HUES6 (cell line): ENCODE measurements around the gene AVPI1.

Experiments used
- H3K27ac ChIP-seq: 2 replicates; pipeline ENCODE4 v1.7.0; 2013; ENCODE audit warnings: low read depth, mild to moderate bottlenecking, low read length, inconsistent platforms
- H3K27me3 ChIP-seq: 2 replicates; pipeline ENCODE4 v1.6.1; 2013; ENCODE audit warnings: low read length; ENCODE audit not compliant: control insufficient read depth, insufficient read depth
- H3K36me3 ChIP-seq: 2 replicates; pipeline ENCODE4 v1.6.1; 2013; ENCODE audit warnings: low read length; ENCODE audit not compliant: control insufficient read depth, insufficient read depth
- H3K4me1 ChIP-seq: 2 replicates; pipeline ENCODE4 v1.6.1; 2013; ENCODE audit warnings: low read length; ENCODE audit not compliant: control insufficient read depth, insufficient read depth
- H3K4me3 ChIP-seq: 2 replicates; pipeline ENCODE4 v1.5.1; 2013; ENCODE audit warnings: low read depth, low read length
- H3K9ac ChIP-seq: one replicate; pipeline ENCODE4 v1.6.1; 2013; ENCODE audit warnings: mild to moderate bottlenecking, low read length
- H3K9me3 ChIP-seq: 2 replicates; pipeline ENCODE4 v1.6.1; 2013; ENCODE audit warnings: low read depth, low read length; ENCODE audit not compliant: control insufficient read depth, insufficient read depth

The AVPI1 gene

GRCh38 chr10:97676770-97677581 lies 10.1 kb downstream of the AVPI1 start:
- H3K27ac ChIP-seq = no peak overlapping the region
- no peak overlapping the region for H3K4me3 ChIP-seq
- H3K9ac ChIP-seq = no peak overlapping the region
- H3K9me3 ChIP-seq = no peaks in the 10 kb centered on the region
- H3K27me3 ChIP-seq = no peaks in the 10 kb centered on the region
- H3K4me1 ChIP-seq = no peaks in the 10 kb centered on the region
- H3K36me3 ChIP-seq = peaks cover 51% of the 10 kb centered on the region

GRCh38 chr10:97675222-97675621 lies 11.8 kb downstream of the AVPI1 start:
- no peaks in the 10 kb centered on the region for H3K27me3 ChIP-seq
- peaks cover 61% of the 10 kb centered on the region for H3K36me3 ChIP-seq
- no peak overlapping the region for H3K9ac ChIP-seq
- H3K9me3 ChIP-seq = no peaks in the 10 kb centered on the region
- H3K4me1 ChIP-seq = no peaks in the 10 kb centered on the region
- H3K4me3 ChIP-seq = no peak overlapping the region
- H3K27ac ChIP-seq = no peak overlapping the region

GRCh38 chr10:97673736-97674525 lies 13.1 kb downstream of the AVPI1 start:
- H3K9me3 ChIP-seq = no peaks in the 10 kb centered on the region
- no peaks in the 10 kb centered on the region for H3K4me1 ChIP-seq
- H3K27me3 ChIP-seq = no peaks in the 10 kb centered on the region
- H3K27ac ChIP-seq = no peak overlapping the region
- H3K36me3 ChIP-seq = peaks cover 68% of the 10 kb centered on the region
- H3K9ac ChIP-seq = no peak overlapping the region
- no peak overlapping the region for H3K4me3 ChIP-seq

- no peak overlapping the region for H3K4me3 ChIP-seq
- H3K9ac ChIP-seq = no peak overlapping the region
- no peak overlapping the region for H3K27ac ChIP-seq
- no peaks in the 10 kb centered on the region for H3K4me1 ChIP-seq
- H3K36me3 ChIP-seq = peaks cover 69% of the 10 kb centered on the region
- no peaks in the 10 kb centered on the region for H3K27me3 ChIP-seq
- H3K9me3 ChIP-seq = no peaks in the 10 kb centered on the region
Observed at GRCh38 chr10:97669571-97669970, 17.5 kb downstream of the AVPI1 start.

GRCh38 chr10:97667463-97667862 lies 19.6 kb downstream of the AVPI1 start:
- H3K9me3 ChIP-seq = no peaks in the 10 kb centered on the region
- no peaks in the 10 kb centered on the region for H3K4me1 ChIP-seq
- no peaks in the 10 kb centered on the region for H3K27me3 ChIP-seq
- H3K36me3 ChIP-seq = peaks cover 72% of the 10 kb centered on the region
- H3K4me3 ChIP-seq = no peak overlapping the region
- no peak overlapping the region for H3K9ac ChIP-seq
- H3K27ac ChIP-seq = no peak overlapping the region

GRCh38 chr10:97666992-97667391 lies 20.0 kb downstream of the AVPI1 start:
- Histone ChIP-seq H3K36me3 (peaks cover 76% of the 10 kb centered on the region), H3K4me1 (no peaks in the 10 kb centered on the region)

GRCh38 chr10:97664282-97664850 lies 22.7 kb downstream of the AVPI1 start:
- Histone ChIP-seq H3K9me3 (no peaks in the 10 kb centered on the region), H3K4me3 (no peak overlapping the region), H3K36me3 (peaks cover 60% of the 10 kb centered on the region), H3K27me3 (no peaks in the 10 kb centered on the region), H3K9ac (no peak overlapping the region), H3K27ac (no peak overlapping the region), H3K4me1 (no peaks in the 10 kb centered on the region)

More at GRCh38 chr10:97666992-97667391, 20.0 kb downstream of the AVPI1 start:
- H3K9ac ChIP-seq = no peak overlapping the region
- no peaks in the 10 kb centered on the region for H3K27me3 ChIP-seq
- no peak overlapping the region for H3K27ac ChIP-seq
- no peak overlapping the region for H3K4me3 ChIP-seq
- H3K9me3 ChIP-seq = no peaks in the 10 kb centered on the region

- H3K9me3 ChIP-seq = no peaks in the 10 kb centered on the region
- peaks cover 64% of the 10 kb centered on the region for H3K36me3 ChIP-seq
- H3K27ac ChIP-seq = no peak overlapping the region
- no peaks in the 10 kb centered on the region for H3K4me1 ChIP-seq
- no peak overlapping the region for H3K4me3 ChIP-seq
- H3K9ac ChIP-seq = no peak overlapping the region
- no peaks in the 10 kb centered on the region for H3K27me3 ChIP-seq
Observed at GRCh38 chr10:97659589-97659988, 27.5 kb downstream of the AVPI1 start.

GRCh38 chr10:97656777-97657176 lies 30.3 kb downstream of the AVPI1 start:
- Histone ChIP-seq H3K27ac (no peak overlapping the region), H3K4me3 (no peak overlapping the region), H3K9me3 (no peaks in the 10 kb centered on the region), H3K36me3 (peaks cover 70% of the 10 kb centered on the region), H3K4me1 (peaks cover under 1% of the 10 kb centered on the region; the same call in 1 of the 2 replicates), H3K9ac (no peak overlapping the region), H3K27me3 (no peaks in the 10 kb centered on the region)

- Histone ChIP-seq H3K4me1 (peaks cover 26% of the 10 kb centered on the region), H3K4me3 (no peak overlapping the region), H3K27ac (peak overlapping the region; percentile 23; the same call in 1 of the 2 replicates), H3K36me3 (peaks cover 58% of the 10 kb centered on the region), H3K9me3 (no peaks in the 10 kb centered on the region), H3K9ac (no peak overlapping the region), H3K27me3 (no peaks in the 10 kb centered on the region)
Observed at GRCh38 chr10:97651773-97652172, 35.3 kb downstream of the AVPI1 start.

- Histone ChIP-seq H3K9ac (no peak overlapping the region), H3K27me3 (no peaks in the 10 kb centered on the region), H3K36me3 (peaks cover 47% of the 10 kb centered on the region), H3K4me1 (peaks cover 26% of the 10 kb centered on the region), H3K4me3 (no peak overlapping the region), H3K27ac (no peak overlapping the region), H3K9me3 (no peaks in the 10 kb centered on the region)
Observed at GRCh38 chr10:97650726-97651125, 36.3 kb downstream of the AVPI1 start.
